H1 (cell line): ENCODE data around the gene UBA5. TPM values are rescaled to one million over a fixed set of nuclear protein-coding genes. Genes with fewer than 3 reads are reported as not detected.

ENCODE experiments used
- polyA plus RNA-seq, 7 experiments: library from polyadenylated mRNA; depleted of rRNA in 3 of 7; stranded (reverse) in 5 of 7; unstranded in 2 of 7; fragments of >200 nt in 5 of 7; fragments of 200-250 nt in 2 of 7; gene quantifications; 1 replicate in 5 of 7; 2 replicates in 1 of 7; 4 replicates in 1 of 7; pipeline versions ENCODE4 v1.2.1 to v1.2.3, GENCODE V29; 2011 to 2013; ENCODE audit warnings: missing spikeins in 2 of 7, mixed read lengths in 2 of 7
- total RNA-seq: library from RNA; stranded (reverse); fragmentation: NEBNext Ultra II Directional; extraction: Animal tissue kit (Norgen Biotek cat#: 25700); gene quantifications from 2 replicates; pipeline ENCODE4 v1.2.1, GENCODE V29; 2021

UBA5 gene
- total and polyA plus RNA-seq, 2 of the 8 experiments (the other 6 are each of a cell fraction or from before 2014, with no cell fraction given), result 11.0 to 28.0 TPM

Other genes with a start within 250 kb of the UBA5 start
- 27.9 and 28.8 TPM in 2 replicates for gene DNAJC13, start 242.8 kb upstream of the UBA5 start, total RNA-seq
- 5.2 and 7.9 TPM in 2 replicates for gene DNAJC13, start 242.8 kb upstream of the UBA5 start, polyA plus RNA-seq (2011; rRNA removed)
- not detected in 2 replicates for gene ACKR4, start 63.1 kb upstream of the UBA5 start, total RNA-seq
- gene ACKR4, start 63.1 kb upstream of the UBA5 start, polyA plus RNA-seq (2011; rRNA removed), result not detected in 2 replicates
- gene ACAD11, start 520 bp upstream of the UBA5 start, total RNA-seq, result 10.6 and 11.0 TPM in 2 replicates
- gene ACAD11, start 520 bp upstream of the UBA5 start, polyA plus RNA-seq (2011; rRNA removed), result 3.8 and 5.5 TPM in 2 replicates
- 10.0 and 14.8 TPM in 2 replicates for gene NPHP3, start 62.1 kb downstream of the UBA5 start, total RNA-seq
- gene NPHP3, start 62.1 kb downstream of the UBA5 start, polyA plus RNA-seq (2011; rRNA removed), result 5.7 and 6.8 TPM in 2 replicates